ENCODE measurements around the gene ERVK3-1. TPM values are rescaled to one million over a fixed set of nuclear protein-coding genes. Genes with fewer than 3 reads are reported as not detected.

Gene ERVK3-1
- total RNA-seq, 1 donor from 2014 or later = 38.6 TPM

DNA sequence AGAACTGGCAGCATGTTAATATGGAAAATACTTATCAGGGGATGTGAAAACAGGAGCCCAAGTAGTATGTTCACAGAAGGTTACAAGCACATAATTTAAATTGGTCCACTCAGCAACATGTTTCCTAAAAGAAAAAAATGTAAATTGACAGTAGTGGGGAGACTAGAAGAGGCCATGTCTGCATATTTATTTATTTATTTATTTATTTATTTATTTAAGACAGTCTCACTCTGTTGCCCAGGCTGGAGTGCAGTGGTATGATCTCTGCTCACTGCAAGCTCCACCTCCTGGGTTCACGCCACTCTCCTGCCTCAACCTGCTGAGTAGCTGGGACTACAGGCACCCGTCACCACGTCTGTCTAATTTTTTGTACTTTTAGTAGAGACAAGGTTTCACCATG is 40.1 kb upstream of the ERVK3-1 start:
- H3K27ac Mint-ChIP-seq = no peak overlapping the region
- TF ChIP-seq, protein P1, sequence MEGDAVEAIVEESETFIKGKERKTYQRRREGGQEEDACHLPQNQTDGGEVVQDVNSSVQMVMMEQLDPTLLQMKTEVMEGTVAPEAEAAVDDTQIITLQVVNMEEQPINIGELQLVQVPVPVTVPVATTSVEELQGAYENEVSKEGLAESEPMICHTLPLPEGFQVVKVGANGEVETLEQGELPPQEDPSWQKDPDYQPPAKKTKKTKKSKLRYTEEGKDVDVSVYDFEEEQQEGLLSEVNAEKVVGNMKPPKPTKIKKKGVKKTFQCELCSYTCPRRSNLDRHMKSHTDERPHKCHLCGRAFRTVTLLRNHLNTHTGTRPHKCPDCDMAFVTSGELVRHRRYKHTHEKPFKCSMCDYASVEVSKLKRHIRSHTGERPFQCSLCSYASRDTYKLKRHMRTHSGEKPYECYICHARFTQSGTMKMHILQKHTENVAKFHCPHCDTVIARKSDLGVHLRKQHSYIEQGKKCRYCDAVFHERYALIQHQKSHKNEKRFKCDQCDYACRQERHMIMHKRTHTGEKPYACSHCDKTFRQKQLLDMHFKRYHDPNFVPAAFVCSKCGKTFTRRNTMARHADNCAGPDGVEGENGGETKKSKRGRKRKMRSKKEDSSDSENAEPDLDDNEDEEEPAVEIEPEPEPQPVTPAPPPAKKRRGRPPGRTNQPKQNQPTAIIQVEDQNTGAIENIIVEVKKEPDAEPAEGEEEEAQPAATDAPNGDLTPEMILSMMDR (IDR thresholded peaks at IDR 0.05; ENCODE audit: unreplicated experiment) = no peak
- H3K27me3 Mint-ChIP-seq (ENCODE audit: low read depth) = no peaks in the 10 kb centered on the region
- H3K4me1 Mint-ChIP-seq = no peaks in the 10 kb centered on the region
- peaks cover 42% of the 10 kb centered on the region for H3K9me3 Mint-ChIP-seq
- no peak for DNase-seq (ENCODE audit: low spot score in 2 of 2, unreplicated experiment in 2 of 2)
- H3K4me3 Mint-ChIP-seq = no peak overlapping the region
- H3K36me3 Mint-ChIP-seq = peaks cover 67% of the 10 kb centered on the region

DNA sequence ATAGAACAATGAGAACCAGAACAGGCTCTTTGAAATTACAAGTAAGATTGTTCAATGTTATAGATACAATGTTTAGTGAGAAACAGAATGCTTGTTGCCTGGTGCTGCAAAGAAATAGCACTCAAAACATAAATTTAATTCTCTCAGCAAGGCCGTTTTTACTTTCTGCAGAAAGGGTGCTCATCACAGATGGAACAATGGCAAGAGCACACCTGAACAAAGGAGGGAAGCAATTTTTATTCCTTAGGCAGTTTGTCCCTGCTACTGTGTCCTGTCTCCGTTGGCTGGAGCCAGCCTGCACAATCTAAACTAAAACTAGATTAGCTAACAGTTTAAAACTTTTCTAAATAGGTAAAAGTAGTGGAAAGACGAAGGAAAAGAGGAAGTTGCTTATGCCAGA is 36.8 kb upstream of the ERVK3-1 start:
- Mint-ChIP-seq H3K27me3 (ENCODE audit: low read depth) (no peaks in the 10 kb centered on the region), H3K4me1 (no peaks in the 10 kb centered on the region), H3K27ac (no peak overlapping the region), H3K36me3 (peaks cover 65% of the 10 kb centered on the region), H3K4me3 (no peak overlapping the region), H3K9me3 (peaks cover 31% of the 10 kb centered on the region)
- TF ChIP-seq, protein P1 (IDR thresholded peaks at IDR 0.05; ENCODE audit: unreplicated experiment) = no peak
- no peak for DNase-seq (ENCODE audit: low spot score in 2 of 2, unreplicated experiment in 2 of 2)

DNA sequence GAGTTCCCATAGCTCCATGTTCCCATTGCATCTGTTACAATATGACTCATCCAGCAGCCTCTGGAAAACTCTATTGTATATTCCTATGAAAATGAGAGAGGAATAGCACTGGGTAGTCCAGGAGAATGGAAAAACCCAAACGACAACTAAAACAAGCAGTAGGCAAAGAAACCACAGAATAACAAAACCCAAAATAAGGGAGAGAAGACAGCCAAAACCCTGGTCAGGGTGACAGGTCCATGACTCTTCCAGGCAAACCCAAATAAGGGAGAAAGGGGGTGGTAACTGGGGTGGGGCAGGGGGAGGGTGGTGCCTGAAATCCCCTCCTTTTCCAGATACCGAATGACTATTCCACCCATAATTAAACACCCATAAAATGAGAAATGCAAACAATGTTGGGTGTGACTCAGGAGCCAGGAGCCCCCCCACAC is 30.4 kb upstream of the ERVK3-1 start:
- no peak for DNase-seq (ENCODE audit: low spot score in 2 of 2, unreplicated experiment in 2 of 2)
- Mint-ChIP-seq H3K27ac (no peak overlapping the region), H3K4me3 (no peak overlapping the region)

DNA sequence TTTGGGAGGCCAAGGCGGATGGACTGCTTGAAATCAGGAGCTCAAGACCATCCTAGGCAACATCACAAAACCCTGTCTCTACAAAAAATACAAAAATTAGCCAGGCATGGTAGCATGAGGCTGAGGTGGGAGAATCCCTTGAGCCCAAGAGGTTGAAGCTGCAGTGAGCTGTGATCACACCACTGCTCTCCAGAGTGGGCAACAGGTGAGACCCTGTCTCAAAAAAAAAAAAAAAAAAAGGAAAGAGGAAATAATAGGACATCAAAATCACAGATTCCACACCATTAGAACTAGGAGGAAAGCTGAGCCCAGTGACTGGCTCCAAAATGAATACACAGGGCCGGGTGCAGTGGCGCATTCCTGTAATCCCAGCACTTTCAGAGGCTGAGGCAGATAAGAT is 29.6 kb upstream of the ERVK3-1 start:
- Mint-ChIP-seq H3K4me3 (no peak overlapping the region), H3K36me3 (peaks cover 63% of the 10 kb centered on the region), H3K27me3 (ENCODE audit: low read depth) (no peaks in the 10 kb centered on the region), H3K27ac (no peak overlapping the region), H3K9me3 (peaks cover 31% of the 10 kb centered on the region), H3K4me1 (peaks cover 22% of the 10 kb centered on the region)
- TF ChIP-seq, protein P1 (IDR thresholded peaks at IDR 0.05; ENCODE audit: unreplicated experiment) = no peak
- no peak for DNase-seq (ENCODE audit: low spot score in 2 of 2, unreplicated experiment in 2 of 2)

More for the DNA sequence above, 30.4 kb upstream of the ERVK3-1 start:
- Mint-ChIP-seq H3K36me3 (peaks cover 65% of the 10 kb centered on the region), H3K27me3 (ENCODE audit: low read depth) (no peaks in the 10 kb centered on the region), H3K9me3 (peaks cover 37% of the 10 kb centered on the region), H3K4me1 (peaks cover 14% of the 10 kb centered on the region)
- TF ChIP-seq, protein P1 (IDR thresholded peaks at IDR 0.05; ENCODE audit: unreplicated experiment) = no peak

DNA sequence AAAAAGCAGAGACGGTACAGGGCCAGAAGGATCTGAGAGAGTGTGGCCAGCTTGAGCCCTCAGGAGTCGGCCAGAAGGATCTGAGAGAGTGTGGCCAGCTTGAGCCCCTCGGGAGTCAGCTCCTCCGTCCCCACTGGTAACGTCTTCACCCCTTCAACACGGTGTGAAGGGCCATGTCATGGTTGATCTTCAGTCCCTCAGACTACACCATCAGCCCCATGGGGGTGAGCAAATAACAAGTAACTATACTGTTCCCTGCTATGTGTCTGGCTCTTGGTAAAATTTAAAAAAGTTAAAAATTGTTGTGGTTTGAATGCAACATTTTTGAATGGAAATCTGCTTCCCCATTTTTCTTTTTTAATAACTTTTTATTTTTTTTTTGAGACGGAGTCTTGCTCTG is 28.0 kb upstream of the ERVK3-1 start:
- Mint-ChIP-seq H3K36me3 (peaks cover 54% of the 10 kb centered on the region), H3K27me3 (ENCODE audit: low read depth) (no peaks in the 10 kb centered on the region), H3K4me1 (peaks cover 35% of the 10 kb centered on the region), H3K9me3 (peaks cover 19% of the 10 kb centered on the region), H3K27ac (no peak overlapping the region), H3K4me3 (peak overlapping the region; percentile 44)
- no peak for DNase-seq (ENCODE audit: low spot score in 2 of 2, unreplicated experiment in 2 of 2)
- TF ChIP-seq, protein P1 (IDR thresholded peaks at IDR 0.05; ENCODE audit: unreplicated experiment) = no peak
